ENCODE data around the gene EVX2.

GRCh38 chr2:176027806-176028205 lies 56.0 kb downstream of the EVX2 start:
- TF ChIP-seq, protein P1, sequence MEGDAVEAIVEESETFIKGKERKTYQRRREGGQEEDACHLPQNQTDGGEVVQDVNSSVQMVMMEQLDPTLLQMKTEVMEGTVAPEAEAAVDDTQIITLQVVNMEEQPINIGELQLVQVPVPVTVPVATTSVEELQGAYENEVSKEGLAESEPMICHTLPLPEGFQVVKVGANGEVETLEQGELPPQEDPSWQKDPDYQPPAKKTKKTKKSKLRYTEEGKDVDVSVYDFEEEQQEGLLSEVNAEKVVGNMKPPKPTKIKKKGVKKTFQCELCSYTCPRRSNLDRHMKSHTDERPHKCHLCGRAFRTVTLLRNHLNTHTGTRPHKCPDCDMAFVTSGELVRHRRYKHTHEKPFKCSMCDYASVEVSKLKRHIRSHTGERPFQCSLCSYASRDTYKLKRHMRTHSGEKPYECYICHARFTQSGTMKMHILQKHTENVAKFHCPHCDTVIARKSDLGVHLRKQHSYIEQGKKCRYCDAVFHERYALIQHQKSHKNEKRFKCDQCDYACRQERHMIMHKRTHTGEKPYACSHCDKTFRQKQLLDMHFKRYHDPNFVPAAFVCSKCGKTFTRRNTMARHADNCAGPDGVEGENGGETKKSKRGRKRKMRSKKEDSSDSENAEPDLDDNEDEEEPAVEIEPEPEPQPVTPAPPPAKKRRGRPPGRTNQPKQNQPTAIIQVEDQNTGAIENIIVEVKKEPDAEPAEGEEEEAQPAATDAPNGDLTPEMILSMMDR (IDR thresholded peaks at IDR 0.05): no peak
- no peak for TF ChIP-seq EZH2 (IDR thresholded peaks at IDR 0.05; ENCODE audit: borderline replicate concordance, insufficient read depth, low read depth, low read length, poor library complexity, severe bottlenecking)
